WTC11 (cell line): ENCODE measurements around the gene ABHD12.

Experiments
- AFF4 ChIP-seq: sonication (generic); formaldehyde crosslinking; IDR thresholded peaks from 2 replicates; pipeline ENCODE4 v1.8.1; 2023; ENCODE audit warnings: mild to moderate bottlenecking, missing genetic modification reagents, borderline replicate concordance
- ATF2 ChIP-seq: sonication (generic); formaldehyde crosslinking; IDR thresholded peaks from 2 replicates; pipeline ENCODE4 v1.8.1; 2022; ENCODE audit warnings: low read depth, missing genetic modification reagents, borderline replicate concordance
- CREB1 ChIP-seq: sonication (generic); formaldehyde crosslinking; IDR thresholded peaks from 2 replicates; pipeline ENCODE4 v1.8.0; 2023; ENCODE audit warnings: mild to moderate bottlenecking, missing genetic modification reagents
- CTCF ChIP-seq: fragments of 200-600 bp; IDR thresholded peaks from 2 replicates; pipeline ENCODE4 v1.8.0; 2022; ENCODE audit warnings: antibody characterized with exemption
- MLX ChIP-seq: sonication (generic); formaldehyde crosslinking; IDR thresholded peaks from 2 replicates; pipeline ENCODE4 v1.8.1; 2023; ENCODE audit warnings: mild to moderate bottlenecking, missing genetic modification reagents, moderate library complexity
- NR3C1 ChIP-seq: sonication (generic); formaldehyde crosslinking; conservative IDR thresholded peaks from 2 replicates; pipeline ENCODE4 v1.8.1; 2023; ENCODE audit warnings: low read depth, mild to moderate bottlenecking, missing genetic modification reagents
- USF2 ChIP-seq: sonication (generic); formaldehyde crosslinking; IDR thresholded peaks from 2 replicates; pipeline ENCODE4 v1.8.1; 2023; ENCODE audit warnings: mild to moderate bottlenecking, missing genetic modification reagents, moderate library complexity
- ZNF121 ChIP-seq: sonication (generic); formaldehyde crosslinking; IDR thresholded peaks from 2 replicates; pipeline ENCODE4 v1.8.0; 2023; ENCODE audit warnings: missing genetic modification reagents
- ZNF532 ChIP-seq: fragments of 250-450 bp; sonication (Bioruptor Pico); IDR thresholded peaks from 2 replicates; pipeline ENCODE4 v1.9.0; 2021; ENCODE audit warnings: mild to moderate bottlenecking, borderline replicate concordance
- TF ChIP-seq, protein P1 (sequence below): fragments of 250-450 bp; sonication (Bioruptor Pico); conservative IDR thresholded peaks from 2 replicates; pipeline ENCODE4 v1.9.0; 2021; ENCODE audit warnings: mild to moderate bottlenecking
- TF ChIP-seq, protein P2 (sequence below): sonication (generic); formaldehyde crosslinking; IDR thresholded peaks from 2 replicates; pipeline ENCODE4 v1.8.0; 2022; ENCODE audit warnings: mild to moderate bottlenecking, missing genetic modification reagents

GRCh38 chr20:25252230-25252651, 138.4 kb downstream of the ABHD12 start:
- no peak for TF ChIP-seq CTCF
- no peak for TF ChIP-seq AFF4 (CRISPR knock-in tag)
- no peak for TF ChIP-seq ZNF532
- no peak for TF ChIP-seq ATF2 (CRISPR knock-in tag)
- TF ChIP-seq CREB1 (CRISPR knock-in tag), result no peak
- no peak for TF ChIP-seq USF2 (CRISPR knock-in tag)
- TF ChIP-seq, protein P1, sequence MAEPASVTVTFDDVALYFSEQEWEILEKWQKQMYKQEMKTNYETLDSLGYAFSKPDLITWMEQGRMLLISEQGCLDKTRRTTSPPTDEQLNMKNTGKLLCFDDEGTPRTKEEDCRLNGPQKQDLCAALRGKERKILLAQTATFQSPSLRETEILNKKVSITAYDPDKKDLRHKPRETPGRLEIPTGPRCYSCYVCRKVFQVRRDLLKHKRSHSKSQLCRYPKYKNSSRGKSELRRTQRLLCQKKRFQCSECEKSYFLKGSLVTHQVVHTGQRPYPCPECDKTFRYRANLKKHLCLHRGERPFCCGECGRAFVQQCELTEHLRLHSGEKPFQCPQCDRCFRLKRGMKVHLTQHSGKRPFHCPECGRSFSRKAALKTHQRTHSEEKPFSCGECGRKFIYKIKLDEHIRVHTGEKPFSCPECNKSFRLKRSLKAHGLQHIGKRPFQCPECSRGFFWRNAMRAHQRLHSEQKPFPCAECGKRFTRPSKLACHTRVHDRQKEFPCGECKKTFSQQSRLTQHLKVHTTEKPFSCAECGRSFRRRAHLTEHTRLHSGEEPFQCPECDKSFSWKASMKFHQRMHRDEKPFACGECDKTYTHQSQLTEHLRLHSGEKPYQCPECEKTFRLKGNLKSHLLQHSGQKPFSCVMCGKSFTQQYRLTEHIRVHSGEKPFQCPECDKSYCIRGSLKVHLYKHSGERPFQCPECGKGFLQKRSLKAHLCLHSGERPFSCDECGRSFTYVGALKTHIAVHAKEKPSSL, result no peak
- TF ChIP-seq ZNF121 (CRISPR knock-in tag), result no peak
- no peak for TF ChIP-seq NR3C1 (CRISPR knock-in tag)
- TF ChIP-seq, protein P2, sequence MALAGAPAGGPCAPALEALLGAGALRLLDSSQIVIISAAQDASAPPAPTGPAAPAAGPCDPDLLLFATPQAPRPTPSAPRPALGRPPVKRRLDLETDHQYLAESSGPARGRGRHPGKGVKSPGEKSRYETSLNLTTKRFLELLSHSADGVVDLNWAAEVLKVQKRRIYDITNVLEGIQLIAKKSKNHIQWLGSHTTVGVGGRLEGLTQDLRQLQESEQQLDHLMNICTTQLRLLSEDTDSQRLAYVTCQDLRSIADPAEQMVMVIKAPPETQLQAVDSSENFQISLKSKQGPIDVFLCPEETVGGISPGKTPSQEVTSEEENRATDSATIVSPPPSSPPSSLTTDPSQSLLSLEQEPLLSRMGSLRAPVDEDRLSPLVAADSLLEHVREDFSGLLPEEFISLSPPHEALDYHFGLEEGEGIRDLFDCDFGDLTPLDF (CRISPR knock-in tag), result no peak
- no peak for TF ChIP-seq MLX (CRISPR knock-in tag)
